ENCODE results near the gene IL33.

IL33 gene

DNA sequence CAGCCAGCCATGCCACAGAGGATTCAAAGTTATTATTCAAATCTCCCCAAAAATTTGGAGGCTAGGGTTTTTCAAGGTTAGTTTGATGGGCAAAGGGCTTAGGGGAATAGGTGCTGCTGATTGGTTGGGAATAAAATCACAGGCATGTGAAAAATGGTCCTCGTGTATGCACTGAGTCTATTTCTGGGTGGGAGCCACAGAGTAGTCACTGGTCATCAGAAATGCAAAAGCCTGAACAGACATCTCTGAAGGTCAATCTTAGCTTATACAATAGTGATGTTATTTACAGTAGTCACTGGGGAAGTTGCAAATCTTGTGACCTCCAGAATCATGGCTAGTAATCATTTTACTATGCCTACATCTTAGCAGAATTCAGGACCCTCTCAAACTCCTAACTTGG is 1.3 kb downstream of the IL33 start:
- no peak for DNase-seq (ENCODE audit: low read depth in 2 of 2, low spot score in 1 of 2)

GRCh38 chr9:6218099-6218502 is 2.5 kb downstream of the IL33 start:
- no peak for DNase-seq (ENCODE audit: low read depth in 2 of 2, low spot score in 1 of 2)

- no peak for DNase-seq (ENCODE audit: low read depth in 2 of 2, low spot score in 1 of 2)
Observed at GRCh38 chr9:6219040-6219439, 3.4 kb downstream of the IL33 start.

- no peak for DNase-seq (ENCODE audit: low read depth in 2 of 2, low spot score in 1 of 2)
Observed at GRCh38 chr9:6219981-6220380, 4.4 kb downstream of the IL33 start.

- no peak for DNase-seq (ENCODE audit: low read depth in 2 of 2, low spot score in 1 of 2)
Observed at GRCh38 chr9:6224393-6225154, 9.0 kb downstream of the IL33 start.

DNA sequence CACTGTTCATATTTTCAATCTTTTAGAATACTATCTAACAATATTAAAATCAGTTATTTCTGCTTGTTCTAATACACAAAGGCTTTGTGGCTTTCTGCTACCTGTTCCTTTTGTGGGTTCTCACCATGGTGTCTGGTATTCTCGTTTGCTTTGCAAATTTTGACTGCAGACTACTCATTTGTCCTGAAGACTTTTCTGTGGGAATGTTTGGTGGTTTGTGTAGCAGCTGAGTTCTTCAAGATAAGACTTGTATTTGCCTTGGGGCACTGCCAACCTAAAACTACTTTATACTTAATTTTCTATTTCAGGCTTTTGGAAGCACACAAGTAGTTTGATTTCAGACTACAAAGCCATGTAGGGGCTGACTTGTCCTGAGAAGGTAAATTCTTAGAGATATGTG is 11.1 kb downstream of the IL33 start:
- DNase-seq (ENCODE audit: low read depth in 2 of 2, low spot score in 1 of 2): no peak

DNA sequence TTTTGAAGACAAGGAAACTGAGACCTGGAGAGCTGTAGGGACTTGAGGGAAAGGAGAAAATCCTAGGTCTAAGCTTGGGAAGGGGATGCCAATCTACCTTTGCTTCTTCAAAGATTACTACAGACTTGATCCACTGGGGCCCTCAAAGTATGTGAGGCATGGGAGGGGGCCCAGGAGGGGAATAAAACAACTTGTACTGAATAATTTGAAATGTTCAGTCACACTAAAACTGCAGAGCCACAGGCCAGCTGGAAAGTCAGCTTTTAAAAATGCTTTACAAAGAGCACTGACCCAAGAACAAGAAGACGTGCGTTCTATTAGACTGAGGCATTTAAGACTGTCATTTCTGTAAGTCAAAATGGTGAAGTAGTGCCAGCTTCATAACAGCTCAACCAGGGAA is 13.6 kb downstream of the IL33 start:
- DNase-seq (ENCODE audit: low read depth in 2 of 2, low spot score in 1 of 2): no peak

GRCh38 chr9:6229619-6230018 is 14.0 kb downstream of the IL33 start:
- no peak for DNase-seq (ENCODE audit: low read depth in 2 of 2, low spot score in 1 of 2)

DNA sequence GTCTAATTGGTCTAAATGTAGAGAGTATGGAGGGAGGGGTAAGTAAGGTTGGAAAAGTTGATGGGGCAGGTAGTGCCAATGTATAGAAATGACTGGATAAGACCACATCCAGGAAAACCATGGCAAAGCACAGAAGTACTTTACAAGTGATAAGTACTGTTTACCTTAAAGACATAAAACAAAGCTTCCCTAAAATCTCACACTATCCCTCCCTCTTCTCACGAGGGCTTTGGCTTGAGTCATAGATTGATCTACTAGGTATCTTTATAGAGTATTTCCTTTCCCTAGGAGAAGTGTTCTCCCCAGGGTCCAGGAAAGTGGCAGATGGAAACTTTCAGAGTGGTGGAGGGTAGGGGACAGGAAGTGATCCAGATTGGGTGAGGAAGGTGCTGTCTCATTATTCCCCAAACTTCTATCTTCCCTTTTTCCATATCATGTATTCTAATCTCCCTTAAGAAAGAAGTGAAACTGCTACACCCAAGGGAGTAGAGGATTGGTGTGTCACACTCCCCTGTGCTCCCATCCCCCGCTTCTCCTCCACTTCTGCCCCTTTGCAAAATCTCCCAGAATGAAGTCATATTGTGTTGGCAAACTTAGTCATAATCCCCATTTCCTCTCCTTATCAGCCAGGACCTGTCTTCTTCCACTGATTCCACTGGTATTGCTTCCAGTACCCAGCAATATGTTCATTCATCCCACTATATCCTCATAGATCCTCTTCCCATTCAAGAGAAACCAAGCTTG is 14.6 kb downstream of the IL33 start:
- no peak for DNase-seq (ENCODE audit: low read depth in 2 of 2, low spot score in 1 of 2)

DNA sequence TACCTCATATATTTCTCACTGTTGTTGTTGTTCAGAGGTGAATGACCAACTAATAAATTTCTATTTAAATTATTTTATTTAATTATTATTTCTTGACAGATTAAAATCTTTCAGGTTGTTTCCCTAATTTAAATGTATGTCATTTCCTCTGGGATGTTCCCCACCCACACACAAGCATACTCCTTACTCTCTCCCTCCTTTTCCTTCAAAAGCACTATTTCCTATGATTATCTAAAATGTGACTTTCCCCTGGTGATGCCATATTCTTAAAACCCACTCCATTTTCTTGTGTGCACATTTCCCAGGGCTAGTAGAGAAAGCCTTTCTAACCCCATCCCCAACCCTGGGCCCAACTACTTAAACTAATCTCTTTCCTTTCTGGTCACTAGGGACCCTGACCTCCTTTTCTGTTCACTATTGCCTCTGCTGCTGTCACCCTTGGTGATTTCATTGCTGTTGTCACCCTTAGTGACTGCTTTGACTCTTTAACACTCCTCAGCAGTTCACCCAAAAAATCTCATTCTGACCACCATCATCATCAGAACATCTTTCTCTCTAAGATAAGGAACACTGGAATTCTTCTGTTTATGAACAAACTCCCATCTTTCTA is 16.8 kb downstream of the IL33 start:
- DNase-seq (ENCODE audit: low read depth in 2 of 2, low spot score in 1 of 2): no peak

- DNase-seq (ENCODE audit: low read depth in 2 of 2, low spot score in 1 of 2): no peak
Observed at GRCh38 chr9:6234014-6234413, 18.4 kb downstream of the IL33 start.

GRCh38 chr9:6237267-6237666 is 21.7 kb downstream of the IL33 start:
- DNase-seq (ENCODE audit: low read depth in 2 of 2, low spot score in 1 of 2): no peak

GRCh38 chr9:6239048-6239461 is 23.4 kb downstream of the IL33 start:
- DNase-seq (ENCODE audit: low read depth in 2 of 2, low spot score in 1 of 2): no peak

DNA sequence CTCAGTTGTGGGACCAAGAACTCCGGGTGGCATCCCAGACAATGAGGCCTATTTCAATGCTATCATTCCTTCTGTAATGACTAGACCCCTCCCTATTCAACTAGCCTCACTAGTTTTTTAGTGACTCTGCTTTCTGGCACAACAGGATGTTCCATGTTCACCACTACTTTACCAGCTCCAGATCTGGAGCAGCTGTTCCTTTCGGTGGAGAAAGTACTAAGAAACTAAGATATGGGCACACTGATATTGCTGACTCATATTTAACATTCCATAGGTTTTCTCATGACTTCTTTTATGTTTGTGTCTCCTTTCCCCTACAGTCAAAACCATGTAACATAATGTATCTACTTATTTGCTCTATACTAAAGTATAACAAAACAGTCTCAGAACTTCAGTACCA is 24.1 kb downstream of the IL33 start:
- no peak for DNase-seq (ENCODE audit: low read depth in 2 of 2, low spot score in 1 of 2)

GRCh38 chr9:6243746-6244145 is 28.1 kb downstream of the IL33 start:
- DNase-seq (ENCODE audit: low read depth in 2 of 2, low spot score in 1 of 2): no peak

DNA sequence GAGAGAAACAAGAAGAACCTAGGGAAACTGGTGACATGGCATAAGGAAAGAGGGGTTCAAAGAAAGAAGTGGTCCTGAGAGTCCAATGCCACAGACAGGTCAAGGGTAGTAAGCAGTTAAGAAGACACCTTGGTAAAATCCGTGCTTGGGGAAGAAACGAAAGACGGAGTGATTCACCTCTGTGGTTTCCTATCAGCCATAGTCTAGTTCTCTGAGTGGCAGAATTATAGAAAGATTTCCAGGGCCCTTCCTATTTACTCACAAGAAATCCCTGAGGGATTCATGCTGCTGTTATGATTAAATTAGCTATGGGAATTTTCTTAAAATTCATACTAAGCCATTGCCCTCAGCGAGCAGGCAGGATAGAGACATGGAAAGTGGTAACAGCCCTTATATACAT is 31.7 kb downstream of the IL33 start:
- DNase-seq (ENCODE audit: low read depth in 2 of 2, low spot score in 1 of 2): no peak

GRCh38 chr9:6268826-6269397 is 53.3 kb downstream of the IL33 start:
- DNase-seq (ENCODE audit: low read depth in 2 of 2, low spot score in 1 of 2): no peak

GRCh38 chr9:6270896-6271295 is 55.3 kb downstream of the IL33 start:
- DNase-seq (ENCODE audit: low read depth in 2 of 2, low spot score in 1 of 2): no peak

GRCh38 chr9:6271508-6272228 is 56.1 kb downstream of the IL33 start:
- DNase-seq (ENCODE audit: low read depth in 2 of 2, low spot score in 1 of 2): no peak

GRCh38 chr9:6272229-6272598 is 56.6 kb downstream of the IL33 start:
- no peak for DNase-seq (ENCODE audit: low read depth in 2 of 2, low spot score in 1 of 2)

GRCh38 chr9:6277417-6277816 is 61.8 kb downstream of the IL33 start:
- DNase-seq (ENCODE audit: low read depth in 2 of 2, low spot score in 1 of 2): no peak
